ENCODE results near the gene CD44.

GRCh38 chr11:35280727-35281126 lies 141.8 kb downstream of the CD44 start:
- TF ChIP-seq POLR2A (IDR thresholded peaks at IDR 0.05), result no peak
- TF ChIP-seq CTCF (IDR thresholded peaks at IDR 0.05), result no peak

All from heart left ventricle (tissue), 13 donors.